Loucy (cell line): ENCODE results near the gene PRKCQ.

Experiments used
- CTCF ChIP-seq: fragments of 200-600 bp; sonication (generic); conservative IDR thresholded peaks from 2 replicates; pipeline ENCODE4 v1.5.1; 2014; ENCODE audit warnings: mild to moderate bottlenecking, antibody characterized with exemption, low read length
- EZH2phosphoT487 ChIP-seq: fragments of 200-600 bp; IDR thresholded peaks from 2 replicates; pipeline ENCODE4 v1.6.1; 2018; ENCODE audit warnings: antibody characterized with exemption, mild to moderate bottlenecking, moderate library complexity, borderline replicate concordance

- no peak for TF ChIP-seq CTCF
- no peak for TF ChIP-seq EZH2phosphoT487
These were observed 12.2 kb downstream of the PRKCQ start for GRCh38 chr10:6567884-6568283.
